Fibroblast of lung (primary cell): ENCODE results near the gene GDPD4. TPM values are rescaled to one million over a fixed set of nuclear protein-coding genes. Genes with fewer than 3 reads are reported as not detected.

Source experiments
- DNase-seq, 2 donors: peaks; one replicate each; pipeline versions ENCODE4 v3.0.0 to v3.0.0-alpha.2; 2010; ENCODE audit warnings: low read depth in 2 of 2
- H2AFZ ChIP-seq: 2 replicates; pipeline ENCODE4 v1.5.1; 2012; ENCODE audit warnings: low read length, control low read depth, inconsistent platforms
- H3K27ac ChIP-seq: 2 replicates; pipeline ENCODE4 v1.5.1; 2011; ENCODE audit warnings: low read length, control low read depth; ENCODE audit not compliant: insufficient read depth
- H3K27me3 ChIP-seq: 2 replicates; pipeline ENCODE4 v1.5.1; 2011; ENCODE audit warnings: mild to moderate bottlenecking, low read length; ENCODE audit not compliant: control insufficient read depth, insufficient read depth
- H3K36me3 ChIP-seq: 2 replicates; pipeline ENCODE4 v1.5.1; 2011; ENCODE audit warnings: low read length; ENCODE audit not compliant: control insufficient read depth, insufficient read depth
- H3K4me1 ChIP-seq: 2 replicates; pipeline ENCODE4 v1.5.1; 2011; ENCODE audit warnings: low read length; ENCODE audit not compliant: control insufficient read depth, insufficient read depth; ENCODE audit errors: extremely low read depth
- H3K4me2 ChIP-seq: 2 replicates; pipeline ENCODE4 v1.5.1; 2011; ENCODE audit warnings: low read length, control low read depth; ENCODE audit not compliant: insufficient read depth; ENCODE audit errors: extremely low read depth
- H3K4me3 ChIP-seq, 4 experiments: fragments of 200-600 bp in 1 of 4; sonication (generic) in 1 of 4; replicated peaks in 1 of 4; 2 replicates each; pipeline ENCODE4 v1.5.1; 2011 to 2016; ENCODE audit warnings: low read length in 4 of 4, low read depth in 3 of 4, mild to moderate bottlenecking in 3 of 4, control low read depth in 2 of 4, inconsistent platforms in 1 of 4, mixed read lengths in 1 of 4; ENCODE audit not compliant: insufficient read depth in 1 of 4; ENCODE audit errors: control extremely low read depth in 1 of 4
- H3K79me2 ChIP-seq: 2 replicates; pipeline ENCODE4 v1.5.1; 2012; ENCODE audit warnings: mild to moderate bottlenecking, low read length, inconsistent platforms; ENCODE audit not compliant: control insufficient read depth, insufficient read depth
- H3K9ac ChIP-seq: 2 replicates; pipeline ENCODE4 v1.5.1; 2011; ENCODE audit warnings: mild to moderate bottlenecking, low read length, control low read depth; ENCODE audit not compliant: insufficient read depth
- H3K9me3 ChIP-seq: 2 replicates; pipeline ENCODE4 v1.5.1; 2012; ENCODE audit warnings: low read depth, low read length; ENCODE audit not compliant: control insufficient read depth, insufficient read depth
- H4K20me1 ChIP-seq: 2 replicates; pipeline ENCODE4 v1.5.1; 2011; ENCODE audit warnings: low read length; ENCODE audit not compliant: control insufficient read depth, insufficient read depth; ENCODE audit errors: extremely low read depth
- CTCF ChIP-seq, 2 donors: IDR thresholded peaks in 1 of 2; conservative IDR thresholded peaks in 1 of 2; 1 replicate in 1 of 2; 2 replicates in 1 of 2; pipeline ENCODE4 v1.5.1; 2011 to 2012; ENCODE audit warnings: low read length in 2 of 2, control low read depth in 1 of 2, inconsistent platforms in 1 of 2, low read depth in 1 of 2, mild to moderate bottlenecking in 1 of 2
- EZH2 ChIP-seq: IDR thresholded peaks from 2 replicates; pipeline ENCODE4 v1.5.1; 2012; ENCODE audit warnings: low read length, control low read depth, mild to moderate bottlenecking; ENCODE audit errors: missing control alignments
- polyA plus RNA-seq, 2 donors: library from polyadenylated mRNA; depleted of rRNA in 1 of 2; stranded (reverse) in 1 of 2; unstranded in 1 of 2; fragments of >200 nt; gene quantifications; 2 replicates each; pipeline ENCODE4 v1.2.1, GENCODE V29; 2011 to 2012; ENCODE audit warnings: missing spikeins in 1 of 2
- total RNA-seq: library from RNA; depleted of rRNA; stranded (reverse); fragments of >200 nt; gene quantifications from 2 replicates; pipeline ENCODE4 v1.2.1, GENCODE V29; 2014

The GDPD4 gene
- total and polyA plus RNA-seq, 2 donors (not counting 1 experiment from before 2014, with no cell fraction given), result not detected

- Histone ChIP-seq H3K36me3 (no peaks in the 10 kb centered on the region), H3K4me1 (no peaks in the 10 kb centered on the region), H3K27me3 (no peaks in the 10 kb centered on the region), H3K27ac (no peak overlapping the region), H3K9ac (no peak overlapping the region), H3K79me2 (no peaks in the 10 kb centered on the region), H3K4me2 (no peak overlapping the region), H4K20me1 (no peaks in the 10 kb centered on the region), H3K4me3 (no peak overlapping the region), H2AFZ (no peak overlapping the region), H3K9me3 (no peaks in the 10 kb centered on the region)
- no peak for DNase-seq
- TF ChIP-seq CTCF (conservative IDR thresholded peaks at IDR 0.05 in 1 of 2, IDR thresholded peaks at IDR 0.05 in 1 of 2; ENCODE audit: low read depth in 1 of 2, low read length in 2 of 2), result no peak
- no peak for TF ChIP-seq EZH2
Observed at GRCh38 chr11:77253690-77254089, 47.8 kb downstream of the GDPD4 start.

GRCh38 chr11:77252555-77253270, 48.8 kb downstream of the GDPD4 start:
- no peak for TF ChIP-seq CTCF (conservative IDR thresholded peaks at IDR 0.05 in 1 of 2, IDR thresholded peaks at IDR 0.05 in 1 of 2; ENCODE audit: low read depth in 1 of 2, low read length in 2 of 2)
- TF ChIP-seq EZH2, result no peak
- Histone ChIP-seq H3K27ac (no peak overlapping the region), H3K36me3 (no peaks in the 10 kb centered on the region), H3K79me2 (no peaks in the 10 kb centered on the region), H3K9me3 (no peaks in the 10 kb centered on the region), H4K20me1 (no peaks in the 10 kb centered on the region), H3K4me2 (no peak overlapping the region), H3K9ac (no peak overlapping the region), H2AFZ (no peak overlapping the region), H3K27me3 (no peaks in the 10 kb centered on the region), H3K4me3 (no peak overlapping the region), H3K4me1 (no peaks in the 10 kb centered on the region)
- no peak for DNase-seq

- Histone ChIP-seq H3K27ac (no peak overlapping the region), H3K4me3 (no peak overlapping the region), H3K4me2 (no peak overlapping the region), H3K9ac (no peak overlapping the region), H2AFZ (no peak overlapping the region), H3K9me3 (no peaks in the 10 kb centered on the region), H3K36me3 (no peaks in the 10 kb centered on the region), H4K20me1 (no peaks in the 10 kb centered on the region), H3K79me2 (no peaks in the 10 kb centered on the region), H3K27me3 (no peaks in the 10 kb centered on the region), H3K4me1 (no peaks in the 10 kb centered on the region)
- DNase-seq, result peak; percentile 46 to 77
- TF ChIP-seq CTCF (conservative IDR thresholded peaks at IDR 0.05 in 1 of 2, IDR thresholded peaks at IDR 0.05 in 1 of 2; ENCODE audit: low read depth in 1 of 2, low read length in 2 of 2) (no peak), EZH2 (no peak)
Observed at GRCh38 chr11:77250881-77251640, 50.4 kb downstream of the GDPD4 start.
